DMS114 treated with DMSO at 0.1 percent for 48 hours (cell line): ENCODE measurements around the gene NOS2.
"Not testable (repeated sequence)": the region's sequence is repeated elsewhere in the genome, so short reads cannot be mapped to it uniquely, and the experiment has no call there.

Experiments
- DNase-seq: peaks from one replicate; lab custom pipeline; 2025; ENCODE audit not compliant: unreplicated experiment; lab: John Stamatoyannopoulos, UW

Gene NOS2

GRCh38 chr17:27732746-27733145 is 67.6 kb downstream of the NOS2 start:
- not testable (repeated sequence) for DNase-seq

DNA sequence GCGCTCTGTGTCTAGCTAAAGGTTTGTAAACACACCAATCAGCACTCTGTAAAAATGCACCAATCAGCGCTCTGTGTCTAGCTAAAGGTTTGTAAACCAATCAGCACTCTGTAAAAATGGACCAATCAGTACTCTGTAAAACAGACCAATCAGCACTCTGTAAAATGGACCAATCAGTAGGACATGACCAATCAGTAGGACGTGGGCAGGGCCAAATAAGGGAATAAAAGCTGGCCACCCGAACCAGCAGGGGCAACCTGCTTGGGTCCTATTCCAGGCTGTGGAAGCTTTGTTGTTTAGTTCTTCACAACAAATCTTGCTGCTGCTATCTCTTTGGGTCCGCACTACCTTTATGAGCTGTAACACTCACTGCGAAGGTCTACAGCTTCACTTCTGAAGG is 74.3 kb downstream of the NOS2 start:
- not testable (repeated sequence) for DNase-seq

- no peak for DNase-seq
Measured at GRCh38 chr17:27721797-27722196, 78.5 kb downstream of the NOS2 start.
